B cell (primary cell): ENCODE measurements around the gene HIBCH. TPM values are rescaled to one million over a fixed set of nuclear protein-coding genes. Genes with fewer than 3 reads are reported as not detected.
A peak's percentile ranks its signal among the peaks of the same experiment; 100 is the strongest.

ENCODE experiments used
- ATAC-seq: fragments of 200-7000 bp; cut with Tn5 transposase; one replicate; pipeline ENCODE4 v1.10.0; 2021; ENCODE audit warnings: low read depth, mild to moderate bottlenecking, moderate number of reproducible peaks, moderate library complexity
- CTCF ChIA-PET: fragments of 350-600 bp; sonication (Branson Sonifier 250); formaldehyde crosslinking; loops from one replicate; lab custom pipeline; 2021; ENCODE audit warnings: antibody characterized with exemption, inconsistent platforms; lab: Charles Lee
- POLR2A ChIA-PET: fragments of 350-600 bp; sonication (Branson Sonifier 250); formaldehyde crosslinking; loops from one replicate; lab custom pipeline; 2021; ENCODE audit warnings: antibody characterized with exemption; lab: Charles Lee
- DNase-seq: peaks from one replicate; pipeline ENCODE4 v3.0.0; 2013
- H2AFZ ChIP-seq: 2 replicates; pipeline ENCODE4 v1.6.1; 2012; ENCODE audit warnings: mild to moderate bottlenecking, low read depth, low read length; ENCODE audit not compliant: insufficient read depth, poor library complexity, severe bottlenecking
- H3K27ac ChIP-seq, 2 donors: 1 replicate in 1 of 2; 2 replicates in 1 of 2; pipeline ENCODE4 v1.5.1; 2012 to 2013; ENCODE audit warnings: low read length in 2 of 2, mild to moderate bottlenecking in 2 of 2, moderate library complexity in 1 of 2
- H3K27me3 ChIP-seq, 4 experiments: fragments of 200-600 bp in 1 of 4; sonication (generic) in 1 of 4; replicated peaks in 1 of 4; 1 replicate in 2 of 4; 2 replicates in 2 of 4; pipeline versions ENCODE4 v1.6.1 to v1.7.0; 2013 to 2016; ENCODE audit warnings: low read length in 3 of 4, mild to moderate bottlenecking in 2 of 4, mixed read lengths in 1 of 4, moderate library complexity in 1 of 4; ENCODE audit not compliant: insufficient read depth in 4 of 4, control insufficient read depth in 3 of 4; ENCODE audit errors: control extremely low read depth in 1 of 4
- H3K36me3 ChIP-seq, 2 experiments: replicated peaks in 1 of 2; 1 replicate in 1 of 2; 2 replicates in 1 of 2; pipeline versions ENCODE4 v1.6.1 to v1.7.1; 2013; ENCODE audit warnings: low read length in 1 of 2; ENCODE audit not compliant: insufficient read depth in 2 of 2, control insufficient read depth in 1 of 2; ENCODE audit errors: control extremely low read depth in 1 of 2, extremely low read depth in 1 of 2
- H3K4me1 ChIP-seq, 2 donors: fragments of 200-600 bp in 1 of 2; sonication (generic) in 1 of 2; 1 replicate in 1 of 2; 2 replicates in 1 of 2; pipeline versions ENCODE4 v1.5.1 to v1.6.1; 2013 to 2017; ENCODE audit warnings: low read length in 2 of 2; ENCODE audit not compliant: control insufficient read depth in 2 of 2, insufficient read depth in 2 of 2
- H3K4me2 ChIP-seq: replicated peaks from 2 replicates; pipeline ENCODE3; 2012; ENCODE audit warnings: mild to moderate bottlenecking, low read depth, low read length; ENCODE audit not compliant: poor library complexity, severe bottlenecking
- H3K4me3 ChIP-seq, 5 experiments: fragments of 200-600 bp in 1 of 5; sonication (generic) in 1 of 5; 1 replicate in 3 of 5; 2 replicates in 2 of 5; pipeline versions ENCODE4 v1.5.1 to v1.7.0; 2011 to 2016; ENCODE audit warnings: low read length in 4 of 5, mild to moderate bottlenecking in 4 of 5, low read depth in 2 of 5, control low read depth in 1 of 5, moderate library complexity in 1 of 5; ENCODE audit not compliant: insufficient read depth in 1 of 5; ENCODE audit errors: control extremely low read depth in 1 of 5, extremely low read depth in 1 of 5
- H3K79me2 ChIP-seq: fragments of 200-600 bp; sonication (generic); one replicate; pipeline ENCODE4 v1.6.0; 2016; ENCODE audit warnings: low read length; ENCODE audit not compliant: control insufficient read depth, insufficient read depth
- H3K9ac ChIP-seq: fragments of 200-600 bp; sonication (generic); 2 replicates; pipeline ENCODE4 v1.6.1; 2017; ENCODE audit warnings: mild to moderate bottlenecking, low read length, moderate library complexity
- H3K9me3 ChIP-seq, 3 donors: one replicate each; pipeline versions ENCODE4 v1.6.1 to v1.7.1; 2013; ENCODE audit warnings: low read length in 2 of 3; ENCODE audit not compliant: control insufficient read depth in 2 of 3, insufficient read depth in 1 of 3; ENCODE audit errors: control extremely low read depth in 1 of 3
- H4K20me1 ChIP-seq: 2 replicates; pipeline ENCODE4 v1.6.0; 2012; ENCODE audit warnings: mild to moderate bottlenecking, low read length; ENCODE audit not compliant: insufficient read depth, control insufficient read depth, poor library complexity, severe bottlenecking
- H3K27ac Mint-ChIP-seq: one replicate; pipeline ENCODE4 v1.8.0; 2021; ENCODE audit warnings: mixed read lengths
- H3K27me3 Mint-ChIP-seq: one replicate; pipeline ENCODE4 v1.8.0; 2021; ENCODE audit warnings: mixed read lengths
- H3K4me1 Mint-ChIP-seq: one replicate; pipeline ENCODE4 v1.8.0; 2021; ENCODE audit warnings: mixed read lengths
- H3K4me3 Mint-ChIP-seq: one replicate; pipeline ENCODE4 v1.8.0; 2021; ENCODE audit warnings: mixed read lengths
- H3K9me3 Mint-ChIP-seq: one replicate; pipeline ENCODE4 v1.8.0; 2022; ENCODE audit warnings: mixed read lengths; ENCODE audit not compliant: insufficient read depth
- CTCF ChIP-seq: fragments of 200-600 bp; IDR thresholded peaks from one replicate; pipeline ENCODE4 v1.8.0; 2022; ENCODE audit warnings: antibody characterized with exemption, mild to moderate bottlenecking
- EZH2 ChIP-seq: IDR thresholded peaks from 2 replicates; pipeline ENCODE4 v1.6.1; 2012; ENCODE audit warnings: borderline replicate concordance, low read depth, mild to moderate bottlenecking, moderate library complexity, low read length; ENCODE audit not compliant: insufficient read depth, poor library complexity, severe bottlenecking
- WGBS: methylation state at CpG from one replicate; pipeline ENCODE4 v1.1.5; 2013; ENCODE audit warnings: missing lambda C conversion rate; ENCODE audit not compliant: insufficient coverage; 5-methylcytosine and 5-hydroxymethylcytosine counted together
- intact Hi-C: fragments of 100-400 bp; cut with micrococcal nuclease; formaldehyde crosslinking; loops from one replicate; pipeline ENCODE4 v1.10.0; 2022
- polyA plus RNA-seq: library from polyadenylated mRNA; depleted of rRNA; stranded (reverse); fragments of >200 nt; gene quantifications from 2 replicates; pipeline ENCODE4 v1.2.3, GENCODE V29; 2012
- total RNA-seq, 2 donors: library from RNA; stranded (reverse); fragments of 120-200 nt in 1 of 2; gene quantifications; 1 replicate in 1 of 2; 2 replicates in 1 of 2; pipeline versions ENCODE4 v1.2.3 to v1.2.4, GENCODE V29; 2013 to 2022

Gene HIBCH
- total and polyA plus RNA-seq, 2 donors (not counting 1 experiment from before 2014, with no cell fraction given): 5.6 to 30.2 TPM

- no peak for DNase-seq
- Histone ChIP-seq H3K4me3 (peak overlapping the region in 3 of 5 experiments; percentile 73 to 87 (median 79)), H4K20me1 (peaks cover 3% of the 10 kb centered on the region), H3K9me3 (no peaks in the 10 kb centered on the region), H3K27ac (peak overlapping the region in 1 of 2 donors; percentile 80), H3K4me2 (peak overlapping the region; percentile 65), H3K4me1 (peaks cover 20 to 26% of the 10 kb centered on the region in 2 donors), H3K79me2 (peaks cover 52% of the 10 kb centered on the region), H3K9ac (peak overlapping the region; percentile 68), H2AFZ (peak overlapping the region; percentile 84), H3K27me3 (no peaks in the 10 kb centered on the region), H3K36me3 (no peaks in the 10 kb centered on the region)
- Mint-ChIP-seq H3K4me1 (peaks cover 42% of the 10 kb centered on the region), H3K9me3 (no peaks in the 10 kb centered on the region), H3K4me3 (peak overlapping the region; percentile 95), H3K27me3 (peaks cover 4% of the 10 kb centered on the region), H3K27ac (no peak overlapping the region)
- no peak for ATAC-seq
- CTCF ChIA-PET: interaction anchor here (0.6 to 2.3 kb wide), 9 partner anchors 9 to 659 kb away, joined by 3 to 7 read pairs (median 3); partner anchors contain the start of gene OSGEPL1
- intact Hi-C loops: loop anchor here (2.0 to 5.0 kb wide), 2 partner anchors 136 to 330 kb away; partner anchors contain the start of gene NAB1
- WGBS: no CpG with 5 or more reads among the region's 4 CpGs
- POLR2A ChIA-PET: interaction anchor here (0.6 to 1.0 kb wide), 3 partner anchors 216 to 606 kb away, joined by 3 to 7 read pairs (median 7); partner anchors contain the start of gene NEMP2
- no peak for TF ChIP-seq CTCF
- no peak for TF ChIP-seq EZH2
Measured at GRCh38 chr2:190318514-190318913, 1.1 kb downstream of the HIBCH start.

GRCh38 chr2:190315273-190315672 lies 4.4 kb downstream of the HIBCH start:
- WGBS: no CpG with 5 or more reads among the region's 2 CpGs
- Mint-ChIP-seq H3K4me1 (peaks cover 37% of the 10 kb centered on the region), H3K9me3 (no peaks in the 10 kb centered on the region), H3K4me3 (no peak overlapping the region), H3K27me3 (no peaks in the 10 kb centered on the region), H3K27ac (no peak overlapping the region)
- Histone ChIP-seq H3K4me2 (no peak overlapping the region), H3K9me3 (no peaks in the 10 kb centered on the region), H3K79me2 (peaks cover 77% of the 10 kb centered on the region), H3K9ac (no peak overlapping the region), H4K20me1 (peaks cover 8% of the 10 kb centered on the region), H2AFZ (no peak overlapping the region), H3K27me3 (no peaks in the 10 kb centered on the region), H3K4me3 (no peak overlapping the region), H3K27ac (no peak overlapping the region), H3K36me3 (peaks cover 3 to 6% of the 10 kb centered on the region in 2 experiments), H3K4me1 (peaks cover 14 to 22% of the 10 kb centered on the region in 2 donors)
- CTCF ChIA-PET: interaction anchor here (1.4 kb wide), 1 partner anchor 220 kb away, joined by 4 read pairs; no protein-coding TSS in a partner anchor
- no peak for ATAC-seq
- DNase-seq: no peak
- TF ChIP-seq EZH2 (no peak), CTCF (no peak)
- POLR2A ChIA-PET: no interaction called here
- intact Hi-C loops: loop anchor here (2.0 to 5.0 kb wide), 2 partner anchors 133 to 226 kb away; a partner anchor contains a TSS
